Activated naive CD4-positive, alpha-beta T cell treated with anti-CD3 and anti-CD28 coated beads for 36 hours (primary cell): ENCODE measurements around the gene CCDC186. TPM values are rescaled to one million over a fixed set of nuclear protein-coding genes. Genes with fewer than 3 reads are reported as not detected.

Source experiments
- CTCF ChIA-PET: fragments of 350-600 bp; sonication (Branson Sonifier 250); formaldehyde crosslinking; loops from one replicate; lab custom pipeline; 2021; ENCODE audit warnings: antibody characterized with exemption; lab: Charles Lee
- DNase-seq: peaks from one replicate; pipeline ENCODE4 v3.0.0-alpha.2; 2020
- H3K27ac Mint-ChIP-seq: one replicate; pipeline ENCODE4 v1.8.0; 2021; ENCODE audit warnings: mild to moderate bottlenecking, mixed read lengths
- H3K27me3 Mint-ChIP-seq: one replicate; pipeline ENCODE4 v1.8.0; 2021; ENCODE audit warnings: low read depth, mixed read lengths
- H3K36me3 Mint-ChIP-seq: one replicate; pipeline ENCODE4 v1.8.0; 2021; ENCODE audit warnings: low read depth, mixed read lengths
- H3K4me1 Mint-ChIP-seq: one replicate; pipeline ENCODE4 v1.8.0; 2021; ENCODE audit warnings: low read depth, mixed read lengths
- H3K4me3 Mint-ChIP-seq: one replicate; pipeline ENCODE4 v1.8.0; 2021; ENCODE audit warnings: mild to moderate bottlenecking, moderate library complexity, mixed read lengths
- H3K9me3 Mint-ChIP-seq: one replicate; pipeline ENCODE4 v1.8.0; 2021; ENCODE audit warnings: mixed read lengths
- intact Hi-C: fragments of 100-400 bp; cut with micrococcal nuclease; formaldehyde crosslinking; loops from one replicate; pipeline ENCODE4 v1.15.1; 2023
- total RNA-seq, 2 experiments: library from RNA; stranded (reverse); gene quantifications; one replicate each; pipeline ENCODE4 v1.2.3, GENCODE V29; 2021

CCDC186 gene
- total RNA-seq, result 10 to 100 TPM; 10.3 to 13.7 TPM

- H3K9me3 Mint-ChIP-seq, result no peaks in the 10 kb centered on the region
- CTCF ChIA-PET, result no interaction called here
- H3K27me3 Mint-ChIP-seq, result no peaks in the 10 kb centered on the region
- DNase-seq, result peak; percentile 99
- H3K4me1 Mint-ChIP-seq, result peaks cover 27% of the 10 kb centered on the region
- peaks cover 2% of the 10 kb centered on the region for H3K36me3 Mint-ChIP-seq
- H3K4me3 Mint-ChIP-seq, result peak within 1 kb of the TSS; percentile 98
- intact Hi-C loops, result loop anchor here (1.0 to 5.0 kb wide), 10 partner anchors 65 to 764 kb away; partner anchors contain the start of genes DCLRE1A, FHIP2A, NHLRC2 and TRUB1
- H3K27ac Mint-ChIP-seq, result peak within 1 kb of the TSS; percentile 93
These were observed at the start of gene CCDC186 for GRCh38 chr10:114173921-114174694. Gene CCDC186 (minus strand): TSS chr10:114174203. CDS start chr10:114163268, 10,935 bp downstream.

- no peaks in the 10 kb centered on the region for H3K36me3 Mint-ChIP-seq
- DNase-seq, result no peak
- no peak overlapping the region for H3K27ac Mint-ChIP-seq
- no peaks in the 10 kb centered on the region for H3K9me3 Mint-ChIP-seq
- CTCF ChIA-PET, result interaction anchor here (0.6 kb wide), 1 partner anchor 1413 kb away, joined by 4 read pairs; no protein-coding TSS in a partner anchor
- no peak overlapping the region for H3K4me3 Mint-ChIP-seq
- intact Hi-C loops, result no loop called here
- H3K27me3 Mint-ChIP-seq, result peaks cover 11% of the 10 kb centered on the region
- H3K4me1 Mint-ChIP-seq, result no peaks in the 10 kb centered on the region
These were observed 49.1 kb upstream of the CCDC186 start for GRCh38 chr10:114223066-114223465.

GRCh38 chr10:114221235-114221634 lies 47.2 kb upstream of the CCDC186 start:
- Mint-ChIP-seq H3K4me1 (no peaks in the 10 kb centered on the region), H3K27ac (no peak overlapping the region), H3K9me3 (no peaks in the 10 kb centered on the region), H3K36me3 (no peaks in the 10 kb centered on the region), H3K27me3 (peaks cover 11% of the 10 kb centered on the region), H3K4me3 (no peak overlapping the region)
- CTCF ChIA-PET, result interaction anchor here (0.5 to 1.2 kb wide), 2 partner anchors 12 to 25 kb away, joined by 3 read pairs; no protein-coding TSS in a partner anchor
- no peak for DNase-seq
- intact Hi-C loops, result no loop called here

- Mint-ChIP-seq H3K27ac (no peak overlapping the region), H3K27me3 (peaks cover 11% of the 10 kb centered on the region), H3K4me3 (no peak overlapping the region), H3K36me3 (no peaks in the 10 kb centered on the region), H3K9me3 (no peaks in the 10 kb centered on the region), H3K4me1 (no peaks in the 10 kb centered on the region)
- intact Hi-C loops, result no loop called here
- DNase-seq, result no peak
- CTCF ChIA-PET, result no interaction called here
These were observed 46.3 kb upstream of the CCDC186 start for GRCh38 chr10:114220281-114220680.

GRCh38 chr10:114215033-114215432 lies 41.0 kb upstream of the CCDC186 start:
- Mint-ChIP-seq H3K36me3 (no peaks in the 10 kb centered on the region), H3K9me3 (no peaks in the 10 kb centered on the region), H3K27ac (no peak overlapping the region), H3K4me3 (no peak overlapping the region), H3K4me1 (no peaks in the 10 kb centered on the region), H3K27me3 (peaks cover 3% of the 10 kb centered on the region)
- intact Hi-C loops, result no loop called here
- CTCF ChIA-PET, result interaction anchor here (0.6 kb wide), 1 partner anchor 77 kb away, joined by 4 read pairs; no protein-coding TSS in a partner anchor
- no peak for DNase-seq

- intact Hi-C loops, result no loop called here
- no peak overlapping the region for H3K4me3 Mint-ChIP-seq
- no peak for DNase-seq
- CTCF ChIA-PET, result no interaction called here
- H3K27ac Mint-ChIP-seq, result no peak overlapping the region
- H3K4me1 Mint-ChIP-seq, result no peaks in the 10 kb centered on the region
- H3K27me3 Mint-ChIP-seq, result peaks cover 5% of the 10 kb centered on the region
- H3K36me3 Mint-ChIP-seq, result no peaks in the 10 kb centered on the region
- H3K9me3 Mint-ChIP-seq, result no peaks in the 10 kb centered on the region
These were observed 38.1 kb upstream of the CCDC186 start for GRCh38 chr10:114212153-114212552.

GRCh38 chr10:114208351-114208750 lies 34.3 kb upstream of the CCDC186 start:
- H3K4me3 Mint-ChIP-seq, result no peak overlapping the region
- CTCF ChIA-PET, result interaction anchor here (0.6 kb wide), 1 partner anchor 568 kb away, joined by 5 read pairs; no protein-coding TSS in a partner anchor
- peaks cover 5% of the 10 kb centered on the region for H3K27me3 Mint-ChIP-seq
- DNase-seq, result no peak
- intact Hi-C loops, result no loop called here
- H3K9me3 Mint-ChIP-seq, result no peaks in the 10 kb centered on the region
- H3K36me3 Mint-ChIP-seq, result no peaks in the 10 kb centered on the region
- H3K4me1 Mint-ChIP-seq, result no peaks in the 10 kb centered on the region
- H3K27ac Mint-ChIP-seq, result no peak overlapping the region

GRCh38 chr10:114207349-114207748 lies 33.3 kb upstream of the CCDC186 start:
- peaks cover 5% of the 10 kb centered on the region for H3K27me3 Mint-ChIP-seq
- no peaks in the 10 kb centered on the region for H3K9me3 Mint-ChIP-seq
- H3K27ac Mint-ChIP-seq, result no peak overlapping the region
- intact Hi-C loops, result no loop called here
- CTCF ChIA-PET, result no interaction called here
- DNase-seq, result no peak
- no peaks in the 10 kb centered on the region for H3K4me1 Mint-ChIP-seq
- H3K36me3 Mint-ChIP-seq, result no peaks in the 10 kb centered on the region
- H3K4me3 Mint-ChIP-seq, result no peak overlapping the region

GRCh38 chr10:114206902-114207301 lies 32.9 kb upstream of the CCDC186 start:
- peaks cover 5% of the 10 kb centered on the region for H3K27me3 Mint-ChIP-seq
- CTCF ChIA-PET, result no interaction called here

GRCh38 chr10:114202812-114203211 lies 28.8 kb upstream of the CCDC186 start:
- no peaks in the 10 kb centered on the region for H3K4me1 Mint-ChIP-seq
- no peak overlapping the region for H3K4me3 Mint-ChIP-seq
- no peaks in the 10 kb centered on the region for H3K36me3 Mint-ChIP-seq
- CTCF ChIA-PET, result interaction anchor here (0.9 to 1.2 kb wide), 2 partner anchors 14 to 101 kb away, joined by 3 to 4 read pairs; no protein-coding TSS in a partner anchor
- H3K9me3 Mint-ChIP-seq, result no peaks in the 10 kb centered on the region
- intact Hi-C loops, result no loop called here
- no peak for DNase-seq
- H3K27me3 Mint-ChIP-seq, result peaks cover 3% of the 10 kb centered on the region
- H3K27ac Mint-ChIP-seq, result no peak overlapping the region

More at GRCh38 chr10:114206902-114207301, 32.9 kb upstream of the CCDC186 start:
- no peaks in the 10 kb centered on the region for H3K36me3 Mint-ChIP-seq
- intact Hi-C loops, result no loop called here
- H3K4me1 Mint-ChIP-seq, result no peaks in the 10 kb centered on the region
- no peak overlapping the region for H3K4me3 Mint-ChIP-seq
- DNase-seq, result no peak
- no peaks in the 10 kb centered on the region for H3K9me3 Mint-ChIP-seq
- H3K27ac Mint-ChIP-seq, result no peak overlapping the region

GRCh38 chr10:114199239-114199638 lies 25.2 kb upstream of the CCDC186 start:
- Mint-ChIP-seq H3K27ac (no peak overlapping the region), H3K36me3 (no peaks in the 10 kb centered on the region), H3K9me3 (no peaks in the 10 kb centered on the region), H3K4me1 (no peaks in the 10 kb centered on the region), H3K27me3 (peaks cover 3% of the 10 kb centered on the region), H3K4me3 (no peak overlapping the region)
- CTCF ChIA-PET, result no interaction called here
- intact Hi-C loops, result no loop called here
- no peak for DNase-seq

- H3K4me1 Mint-ChIP-seq, result no peaks in the 10 kb centered on the region
- CTCF ChIA-PET, result no interaction called here
- no peak overlapping the region for H3K27ac Mint-ChIP-seq
- no peak for DNase-seq
- intact Hi-C loops, result no loop called here
- no peak overlapping the region for H3K4me3 Mint-ChIP-seq
- H3K27me3 Mint-ChIP-seq, result peaks cover 6% of the 10 kb centered on the region
- H3K9me3 Mint-ChIP-seq, result no peaks in the 10 kb centered on the region
- H3K36me3 Mint-ChIP-seq, result no peaks in the 10 kb centered on the region
These were observed 21.1 kb upstream of the CCDC186 start for GRCh38 chr10:114195079-114195478.

GRCh38 chr10:114189700-114190099 lies 15.7 kb upstream of the CCDC186 start:
- no peak overlapping the region for H3K27ac Mint-ChIP-seq
- CTCF ChIA-PET, result interaction anchor here (1.4 kb wide), 1 partner anchor 114 kb away, joined by 3 read pairs; no protein-coding TSS in a partner anchor
- H3K4me3 Mint-ChIP-seq, result no peak overlapping the region
- no peaks in the 10 kb centered on the region for H3K9me3 Mint-ChIP-seq
- DNase-seq, result no peak
- no peaks in the 10 kb centered on the region for H3K36me3 Mint-ChIP-seq
- intact Hi-C loops, result no loop called here
- H3K4me1 Mint-ChIP-seq, result no peaks in the 10 kb centered on the region
- H3K27me3 Mint-ChIP-seq, result peaks cover 6% of the 10 kb centered on the region
